ENCODE results near the gene BCAN. TPM values are rescaled to one million over a fixed set of nuclear protein-coding genes. Genes with fewer than 3 reads are reported as not detected.

The BCAN gene
- total RNA-seq, 2 experiments from 2014 or later: not detected

GRCh38 chr1:156598731-156599432 is 43.0 kb upstream of the BCAN start:
- H3K4me1 ChIP-seq (ENCODE audit: insufficient read depth, low read length): peaks cover 32% of the 10 kb centered on the region
- H3K36me3 Mint-ChIP-seq (ENCODE audit: low read depth): peaks cover 58% of the 10 kb centered on the region
- no peak overlapping the region for H3K4me3 Mint-ChIP-seq
- TF ChIP-seq CTCF (IDR thresholded peaks at IDR 0.05): no peak
- H3K27ac ChIP-seq (ENCODE audit: low read depth in 1 of 2, low read length in 2 of 2): peak overlapping the region in 1 of 2 donors; percentile 26
- H3K27me3 Mint-ChIP-seq: no peaks in the 10 kb centered on the region
- no peaks in the 10 kb centered on the region for H3K27me3 ChIP-seq (ENCODE audit: control insufficient read depth in 1 of 2, insufficient read depth in 2 of 2, low read length in 2 of 2)
- peak overlapping the region; percentile 31 for H3K27ac Mint-ChIP-seq
- DNase-seq (no peak), ATAC-seq (ENCODE audit: poor library complexity) (no peak)
- no peaks in the 10 kb centered on the region for H3K9me3 ChIP-seq (ENCODE audit: control insufficient read depth in 1 of 2, insufficient read depth in 1 of 2, low read length in 2 of 2)
- ChIA-PET POLR2A (interaction anchor here (0.6 to 1.2 kb wide), 3 partner anchors 8 to 58 kb away, joined by 3 read pairs; no protein-coding TSS in a partner anchor), CTCF (interaction anchor here (0.7 to 4.2 kb wide), 3 partner anchors 9 to 213 kb away, joined by 3 to 15 read pairs (median 3); no protein-coding TSS in a partner anchor)
- H3K4me3 ChIP-seq (ENCODE audit: low read length): no peak overlapping the region
- H3K4me1 Mint-ChIP-seq (ENCODE audit: low read depth): peaks cover 44% of the 10 kb centered on the region
- H3K36me3 ChIP-seq (ENCODE audit: insufficient read depth, low read length): peaks cover 52% of the 10 kb centered on the region
- intact Hi-C loops (cut with DNase I, micrococcal nuclease): no loop called here
- no peaks in the 10 kb centered on the region for H3K9me3 Mint-ChIP-seq

DNA sequence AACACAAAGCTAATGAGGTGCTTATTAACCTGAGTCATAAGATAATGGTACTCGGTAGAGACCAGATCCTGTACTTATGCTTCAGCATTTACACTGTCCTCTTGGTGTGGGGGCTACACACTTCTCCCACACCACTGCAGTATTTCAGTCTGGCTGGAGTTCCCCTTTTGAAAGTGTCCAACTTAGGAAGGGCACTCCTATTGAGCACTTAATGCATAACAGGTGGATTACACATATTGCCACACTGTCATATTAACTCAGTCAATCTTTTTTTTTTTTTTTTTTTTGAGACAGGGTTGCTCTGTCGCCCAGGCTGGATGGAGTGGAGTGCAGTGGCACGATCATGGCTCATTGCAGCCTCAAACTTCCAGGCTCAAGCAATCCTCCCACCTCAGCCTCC is 42.1 kb upstream of the BCAN start:
- TF ChIP-seq CTCF (IDR thresholded peaks at IDR 0.05): no peak
- H3K27me3 ChIP-seq (ENCODE audit: control insufficient read depth in 1 of 2, insufficient read depth in 2 of 2, low read length in 2 of 2): no peaks in the 10 kb centered on the region
- peaks cover 32% of the 10 kb centered on the region for H3K4me1 ChIP-seq (ENCODE audit: insufficient read depth, low read length)
- peaks cover 41% of the 10 kb centered on the region for H3K4me1 Mint-ChIP-seq (ENCODE audit: low read depth)
- ATAC-seq (ENCODE audit: poor library complexity) (peak; percentile 68), DNase-seq (peak in 3 of 14 experiments; percentile 25 to 73 (median 64))
- ChIA-PET POLR2A (interaction anchor here (1.2 to 2.8 kb wide), 3 partner anchors 8 to 99 kb away, joined by 3 to 33 read pairs (median 12); partner anchors contain the start of genes MEF2D and NAXE), CTCF (interaction anchor here (0.7 to 4.2 kb wide), 3 partner anchors 28 to 214 kb away, joined by 4 to 15 read pairs (median 4); no protein-coding TSS in a partner anchor)
- no peaks in the 10 kb centered on the region for H3K9me3 Mint-ChIP-seq
- H3K36me3 ChIP-seq (ENCODE audit: insufficient read depth, low read length): peaks cover 43% of the 10 kb centered on the region
- intact Hi-C loops (cut with DNase I, micrococcal nuclease): no loop called here
- peak overlapping the region; percentile 73 for H3K27ac Mint-ChIP-seq
- H3K4me3 Mint-ChIP-seq: peak overlapping the region; percentile 92
- H3K27ac ChIP-seq (ENCODE audit: low read depth in 1 of 2, low read length in 2 of 2): peak overlapping the region in 1 of 2 donors; percentile 26
- peaks cover 49% of the 10 kb centered on the region for H3K36me3 Mint-ChIP-seq (ENCODE audit: low read depth)
- no peaks in the 10 kb centered on the region for H3K27me3 Mint-ChIP-seq
- H3K9me3 ChIP-seq (ENCODE audit: control insufficient read depth in 1 of 2, insufficient read depth in 1 of 2, low read length in 2 of 2): no peaks in the 10 kb centered on the region
- H3K4me3 ChIP-seq (ENCODE audit: low read length): no peak overlapping the region

DNA sequence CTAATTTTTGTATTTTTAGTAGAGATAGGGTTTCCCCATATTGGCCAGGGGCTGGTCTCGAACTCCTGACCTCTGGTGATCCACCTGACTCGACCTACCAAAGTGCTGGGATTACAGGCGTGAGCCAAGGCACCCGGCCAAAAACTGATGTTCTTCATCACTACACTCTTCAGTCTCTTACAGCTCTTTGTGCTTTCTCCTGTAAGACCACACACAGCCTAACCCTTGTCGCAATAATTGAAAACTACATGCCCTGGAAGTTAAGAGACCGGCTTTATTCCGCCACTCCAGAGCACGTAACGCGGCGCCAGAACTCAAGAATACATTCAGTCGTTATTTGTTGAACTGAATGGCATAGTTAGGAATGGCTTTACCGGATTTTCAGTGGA is 41.2 kb upstream of the BCAN start:
- Mint-ChIP-seq H3K27ac (peak overlapping the region; percentile 73), H3K4me3 (peak overlapping the region; percentile 92), H3K9me3 (no peaks in the 10 kb centered on the region), H3K4me1 (ENCODE audit: low read depth) (peaks cover 37% of the 10 kb centered on the region), H3K36me3 (ENCODE audit: low read depth) (peaks cover 40% of the 10 kb centered on the region), H3K27me3 (no peaks in the 10 kb centered on the region)
- intact Hi-C loops (cut with DNase I, micrococcal nuclease): loop anchor here in 1 of 2 experiments (1.0 kb wide), 1 partner anchor 9 kb away; the partner anchor contains the start of gene NAXE
- ATAC-seq (ENCODE audit: poor library complexity) (peak; percentile 12), DNase-seq (peak in 1 of 14 experiments; percentile 24)
- TF ChIP-seq CTCF (IDR thresholded peaks at IDR 0.05): no peak
- no peaks in the 10 kb centered on the region for H3K27me3 ChIP-seq (ENCODE audit: control insufficient read depth in 1 of 2, insufficient read depth in 2 of 2, low read length in 2 of 2)
- peak overlapping the region; percentile 78 for H3K4me3 ChIP-seq (ENCODE audit: low read length)
- H3K36me3 ChIP-seq (ENCODE audit: insufficient read depth, low read length): peaks cover 33% of the 10 kb centered on the region
- H3K27ac ChIP-seq (ENCODE audit: low read depth in 1 of 2, low read length in 2 of 2): peak overlapping the region; percentile 63 to 71
- H3K4me1 ChIP-seq (ENCODE audit: insufficient read depth, low read length): peaks cover 32% of the 10 kb centered on the region
- POLR2A ChIA-PET: interaction anchor here (1.8 to 2.8 kb wide), 3 partner anchors 9 to 100 kb away, joined by 5 to 33 read pairs (median 12); partner anchors contain the start of genes MEF2D and NAXE
- CTCF ChIA-PET: interaction anchor here (4.2 kb wide), 1 partner anchor 215 kb away, joined by 15 read pairs; no protein-coding TSS in a partner anchor
- no peaks in the 10 kb centered on the region for H3K9me3 ChIP-seq (ENCODE audit: control insufficient read depth in 1 of 2, insufficient read depth in 1 of 2, low read length in 2 of 2)
